ENCODE data around the gene FSTL5.
"Not testable (repeated sequence)": the region's sequence is repeated elsewhere in the genome, so short reads cannot be mapped to it uniquely, and the experiment has no call there.

The FSTL5 gene

GRCh38 chr4:161813889-161814288, 349.9 kb downstream of the FSTL5 start:
- H3K4me3 ChIP-seq (ENCODE audit: low read length), result no peak overlapping the region
- TF ChIP-seq ZNF274 (IDR thresholded peaks at IDR 0.05; ENCODE audit: low read depth, low read length), result no peak

- no peak overlapping the region for H3K4me3 ChIP-seq (ENCODE audit: low read length)
- TF ChIP-seq ZNF274 (IDR thresholded peaks at IDR 0.05; ENCODE audit: low read depth, low read length), result no peak
Measured at GRCh38 chr4:161813389-161813788, 350.4 kb downstream of the FSTL5 start.

- H3K4me3 ChIP-seq (ENCODE audit: low read length), result no peak overlapping the region
- no peak for TF ChIP-seq ZNF274 (IDR thresholded peaks at IDR 0.05; ENCODE audit: low read depth, low read length)
Measured at GRCh38 chr4:161803171-161803570, 360.6 kb downstream of the FSTL5 start.

- no peak for TF ChIP-seq ZNF274 (IDR thresholded peaks at IDR 0.05; ENCODE audit: low read depth, low read length)
- H3K4me3 ChIP-seq (ENCODE audit: low read length), result no peak overlapping the region
Measured at GRCh38 chr4:161799710-161800109, 364.1 kb downstream of the FSTL5 start.

- H3K4me3 ChIP-seq (ENCODE audit: low read length), result no peak overlapping the region
- TF ChIP-seq ZNF274 (IDR thresholded peaks at IDR 0.05; ENCODE audit: low read depth, low read length), result no peak
Measured at GRCh38 chr4:161792991-161793390, 370.8 kb downstream of the FSTL5 start.

GRCh38 chr4:161791796-161792556, 371.8 kb downstream of the FSTL5 start:
- no peak for TF ChIP-seq ZNF274 (IDR thresholded peaks at IDR 0.05; ENCODE audit: low read depth, low read length)

GRCh38 chr4:161767116-161767515, 396.7 kb downstream of the FSTL5 start:
- no peak for TF ChIP-seq ZNF274 (IDR thresholded peaks at IDR 0.05; ENCODE audit: low read depth, low read length)
- no peak overlapping the region for H3K4me3 ChIP-seq (ENCODE audit: low read length)

More at GRCh38 chr4:161791796-161792556, 371.8 kb downstream of the FSTL5 start:
- H3K4me3 ChIP-seq (ENCODE audit: low read length), result no peak overlapping the region

GRCh38 chr4:161762796-161763195, 401.0 kb downstream of the FSTL5 start:
- H3K4me3 ChIP-seq (ENCODE audit: low read length), result no peak overlapping the region
- no peak for TF ChIP-seq ZNF274 (IDR thresholded peaks at IDR 0.05; ENCODE audit: low read depth, low read length)

GRCh38 chr4:161760008-161760407, 403.8 kb downstream of the FSTL5 start:
- no peak for TF ChIP-seq ZNF274 (IDR thresholded peaks at IDR 0.05; ENCODE audit: low read depth, low read length)
- H3K4me3 ChIP-seq (ENCODE audit: low read length), result no peak overlapping the region

- H3K4me3 ChIP-seq (ENCODE audit: low read length), result not testable (repeated sequence)
Measured at GRCh38 chr4:161758412-161758811, 405.4 kb downstream of the FSTL5 start.

- H3K4me3 ChIP-seq (ENCODE audit: low read length), result no peak overlapping the region
- no peak for TF ChIP-seq ZNF274 (IDR thresholded peaks at IDR 0.05; ENCODE audit: low read depth, low read length)
Measured at GRCh38 chr4:161728929-161729328, 434.9 kb downstream of the FSTL5 start.

GRCh38 chr4:161721947-161722346, 441.9 kb downstream of the FSTL5 start:
- no peak overlapping the region for H3K4me3 ChIP-seq (ENCODE audit: low read length)
- no peak for TF ChIP-seq ZNF274 (IDR thresholded peaks at IDR 0.05; ENCODE audit: low read depth, low read length)

GRCh38 chr4:161717084-161717483, 446.7 kb downstream of the FSTL5 start:
- no peak for TF ChIP-seq ZNF274 (IDR thresholded peaks at IDR 0.05; ENCODE audit: low read depth, low read length)
- no peak overlapping the region for H3K4me3 ChIP-seq (ENCODE audit: low read length)

- TF ChIP-seq ZNF274 (IDR thresholded peaks at IDR 0.05; ENCODE audit: low read depth, low read length), result no peak
- no peak overlapping the region for H3K4me3 ChIP-seq (ENCODE audit: low read length)
Measured at GRCh38 chr4:161714931-161715330, 448.9 kb downstream of the FSTL5 start.

GRCh38 chr4:161714022-161714751, 449.6 kb downstream of the FSTL5 start:
- TF ChIP-seq ZNF274 (IDR thresholded peaks at IDR 0.05; ENCODE audit: low read depth, low read length), result no peak
- H3K4me3 ChIP-seq (ENCODE audit: low read length), result no peak overlapping the region

All from GM08714 (cell line).